Kidney epithelial cell (primary cell): ENCODE measurements around the gene ARHGEF33. TPM values are rescaled to one million over a fixed set of nuclear protein-coding genes. Genes with fewer than 3 reads are reported as not detected.
A peak's percentile ranks its signal among the peaks of the same experiment; 100 is the strongest.

Source experiments
- DNase-seq: peaks from one replicate; pipeline ENCODE4 v3.0.0-alpha.2; 2010; ENCODE audit warnings: low read depth
- H3K27me3 ChIP-seq: 2 replicates; pipeline ENCODE4 v1.6.0; 2011; ENCODE audit warnings: low read length; ENCODE audit not compliant: control insufficient read depth, insufficient read depth
- H3K36me3 ChIP-seq: 2 replicates; pipeline ENCODE4 v1.5.1; 2011; ENCODE audit warnings: low read length; ENCODE audit not compliant: control insufficient read depth, insufficient read depth
- H3K4me3 ChIP-seq: 2 replicates; pipeline ENCODE4 v1.5.1; 2011; ENCODE audit warnings: low read depth, mild to moderate bottlenecking, control low read depth, low read length
- total RNA-seq: library from RNA; depleted of rRNA; stranded (reverse); fragments of >200 nt; gene quantifications from 2 replicates; pipeline ENCODE4 v1.2.3, GENCODE V29; 2015
- TF ChIP-seq, protein P1 (sequence below): IDR thresholded peaks from 2 replicates; pipeline ENCODE4 v1.5.1; 2011; ENCODE audit warnings: mild to moderate bottlenecking, moderate library complexity, low read length, control low read depth, inconsistent platforms; ENCODE audit not compliant: insufficient read depth, poor library complexity, severe bottlenecking

Gene ARHGEF33
- total RNA-seq, 1 donor from 2014 or later: 0.46 TPM

GRCh38 chr2:38876407-38876806 is 13.3 kb upstream of the ARHGEF33 start:
- TF ChIP-seq, protein P1, sequence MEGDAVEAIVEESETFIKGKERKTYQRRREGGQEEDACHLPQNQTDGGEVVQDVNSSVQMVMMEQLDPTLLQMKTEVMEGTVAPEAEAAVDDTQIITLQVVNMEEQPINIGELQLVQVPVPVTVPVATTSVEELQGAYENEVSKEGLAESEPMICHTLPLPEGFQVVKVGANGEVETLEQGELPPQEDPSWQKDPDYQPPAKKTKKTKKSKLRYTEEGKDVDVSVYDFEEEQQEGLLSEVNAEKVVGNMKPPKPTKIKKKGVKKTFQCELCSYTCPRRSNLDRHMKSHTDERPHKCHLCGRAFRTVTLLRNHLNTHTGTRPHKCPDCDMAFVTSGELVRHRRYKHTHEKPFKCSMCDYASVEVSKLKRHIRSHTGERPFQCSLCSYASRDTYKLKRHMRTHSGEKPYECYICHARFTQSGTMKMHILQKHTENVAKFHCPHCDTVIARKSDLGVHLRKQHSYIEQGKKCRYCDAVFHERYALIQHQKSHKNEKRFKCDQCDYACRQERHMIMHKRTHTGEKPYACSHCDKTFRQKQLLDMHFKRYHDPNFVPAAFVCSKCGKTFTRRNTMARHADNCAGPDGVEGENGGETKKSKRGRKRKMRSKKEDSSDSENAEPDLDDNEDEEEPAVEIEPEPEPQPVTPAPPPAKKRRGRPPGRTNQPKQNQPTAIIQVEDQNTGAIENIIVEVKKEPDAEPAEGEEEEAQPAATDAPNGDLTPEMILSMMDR: no peak
- H3K4me3 ChIP-seq: peak overlapping the region; percentile 59
- H3K27me3 ChIP-seq: no peaks in the 10 kb centered on the region
- no peak for DNase-seq
- H3K36me3 ChIP-seq: no peaks in the 10 kb centered on the region

- no peaks in the 10 kb centered on the region for H3K27me3 ChIP-seq
- no peak for DNase-seq
- no peaks in the 10 kb centered on the region for H3K36me3 ChIP-seq
- TF ChIP-seq, protein P1: no peak
- no peak overlapping the region for H3K4me3 ChIP-seq
These were observed 3.6 kb upstream of the ARHGEF33 start for GRCh38 chr2:38886063-38886462.

- DNase-seq: no peak
- H3K27me3 ChIP-seq: no peaks in the 10 kb centered on the region
- TF ChIP-seq, protein P1: no peak
- no peaks in the 10 kb centered on the region for H3K36me3 ChIP-seq
- no peak overlapping the region for H3K4me3 ChIP-seq
These were observed 2.3 kb upstream of the ARHGEF33 start for GRCh38 chr2:38887347-38887746.

- TF ChIP-seq, protein P1: no peak
- H3K4me3 ChIP-seq: no peak overlapping the region
- DNase-seq: no peak
- H3K27me3 ChIP-seq: no peaks in the 10 kb centered on the region
- H3K36me3 ChIP-seq: no peaks in the 10 kb centered on the region
These were observed 1.6 kb upstream of the ARHGEF33 start for GRCh38 chr2:38887902-38888554.

DNA sequence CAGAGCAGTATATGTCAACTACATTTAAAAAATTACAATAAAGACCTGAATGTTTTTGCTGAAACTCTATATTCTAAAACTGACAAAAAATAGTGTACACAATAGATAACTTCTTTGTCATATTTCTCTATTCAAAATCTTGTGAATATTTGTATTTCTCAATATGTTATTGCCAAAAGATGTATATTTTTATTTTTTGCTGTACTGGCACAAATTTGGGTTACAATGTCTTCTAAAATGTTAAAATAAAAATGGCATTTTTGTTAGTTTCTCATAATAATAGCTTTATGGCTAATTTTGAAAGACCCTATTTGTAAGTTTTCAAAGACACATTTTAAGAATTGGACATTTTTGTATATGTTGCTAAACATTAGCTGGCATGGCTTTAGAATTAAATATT is 630 bp upstream of the ARHGEF33 start:
- no peak overlapping the region for H3K4me3 ChIP-seq
- TF ChIP-seq, protein P1: no peak
- no peak for DNase-seq
- H3K36me3 ChIP-seq: no peaks in the 10 kb centered on the region
- no peaks in the 10 kb centered on the region for H3K27me3 ChIP-seq

GRCh38 chr2:38892819-38893218 is 3.1 kb downstream of the ARHGEF33 start:
- DNase-seq: no peak
- Histone ChIP-seq H3K36me3 (no peaks in the 10 kb centered on the region), H3K27me3 (no peaks in the 10 kb centered on the region), H3K4me3 (no peak overlapping the region)
- TF ChIP-seq, protein P1: no peak
